CD4-positive, alpha-beta T cell treated with Interleukin-4 for 1 hour (primary cell): Measurements from ENCODE around the gene UMODL1.
"Not testable (repeated sequence)": the region's sequence is repeated elsewhere in the genome, so short reads cannot be mapped to it uniquely, and the experiment has no call there.

Experiments used
- DNase-seq, 2 donors: peaks; one replicate each; pipeline ENCODE4 v3.0.0-alpha.2; 2020 to 2022

Gene UMODL1

DNA sequence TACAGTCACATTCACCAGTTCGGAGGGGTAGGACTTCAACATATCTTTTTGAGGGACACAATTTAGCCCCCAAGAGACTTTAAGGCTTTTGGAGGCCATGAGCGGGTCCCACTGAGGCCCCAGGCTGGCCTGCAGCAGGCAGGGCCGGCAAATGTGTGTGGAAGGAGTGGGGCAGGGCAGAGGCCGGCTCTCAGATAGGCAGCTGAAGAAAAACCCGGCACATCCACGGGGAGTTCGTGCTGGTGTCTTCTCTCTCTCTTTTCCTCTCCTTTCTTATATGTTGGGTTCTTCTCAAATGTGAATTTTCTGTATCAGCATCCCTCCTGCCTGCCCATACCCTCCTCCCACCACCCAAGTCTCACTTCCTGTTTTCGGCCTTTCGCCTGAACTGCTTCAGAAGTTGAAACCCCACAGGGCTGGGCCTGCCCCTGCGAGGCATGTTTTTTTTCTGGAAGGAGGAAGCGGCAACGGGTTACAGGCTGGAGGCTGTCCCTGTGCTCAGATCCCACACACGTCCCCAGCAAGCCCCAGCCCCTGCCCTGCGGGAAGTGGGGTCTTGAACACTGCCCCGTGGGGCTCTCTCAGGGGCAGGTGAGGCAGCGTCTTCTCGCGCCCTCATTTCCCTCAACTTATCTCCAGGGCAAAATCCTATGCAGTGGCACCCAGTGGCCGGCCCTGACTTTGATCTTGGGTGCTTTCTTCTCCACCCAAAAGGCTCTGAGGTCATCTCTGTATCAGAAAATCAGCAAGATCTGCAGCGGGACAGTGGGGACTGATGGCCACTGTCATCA, 9.7 kb upstream of the UMODL1 start:
- peak; percentile 38 to 81 for DNase-seq

DNA sequence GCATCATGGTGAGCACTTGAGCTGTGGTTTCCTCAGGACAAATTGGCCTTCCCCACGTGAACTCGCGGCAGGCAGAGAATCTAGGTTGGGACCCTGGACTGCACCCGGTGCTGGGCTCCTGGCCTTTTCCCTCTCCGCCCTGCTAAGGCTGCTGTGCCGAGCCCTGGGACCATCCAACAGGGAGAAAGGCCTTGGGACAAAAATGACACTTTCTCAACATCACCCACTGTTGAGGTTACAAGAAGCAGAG, 9.2 kb upstream of the UMODL1 start:
- DNase-seq: no peak

DNA sequence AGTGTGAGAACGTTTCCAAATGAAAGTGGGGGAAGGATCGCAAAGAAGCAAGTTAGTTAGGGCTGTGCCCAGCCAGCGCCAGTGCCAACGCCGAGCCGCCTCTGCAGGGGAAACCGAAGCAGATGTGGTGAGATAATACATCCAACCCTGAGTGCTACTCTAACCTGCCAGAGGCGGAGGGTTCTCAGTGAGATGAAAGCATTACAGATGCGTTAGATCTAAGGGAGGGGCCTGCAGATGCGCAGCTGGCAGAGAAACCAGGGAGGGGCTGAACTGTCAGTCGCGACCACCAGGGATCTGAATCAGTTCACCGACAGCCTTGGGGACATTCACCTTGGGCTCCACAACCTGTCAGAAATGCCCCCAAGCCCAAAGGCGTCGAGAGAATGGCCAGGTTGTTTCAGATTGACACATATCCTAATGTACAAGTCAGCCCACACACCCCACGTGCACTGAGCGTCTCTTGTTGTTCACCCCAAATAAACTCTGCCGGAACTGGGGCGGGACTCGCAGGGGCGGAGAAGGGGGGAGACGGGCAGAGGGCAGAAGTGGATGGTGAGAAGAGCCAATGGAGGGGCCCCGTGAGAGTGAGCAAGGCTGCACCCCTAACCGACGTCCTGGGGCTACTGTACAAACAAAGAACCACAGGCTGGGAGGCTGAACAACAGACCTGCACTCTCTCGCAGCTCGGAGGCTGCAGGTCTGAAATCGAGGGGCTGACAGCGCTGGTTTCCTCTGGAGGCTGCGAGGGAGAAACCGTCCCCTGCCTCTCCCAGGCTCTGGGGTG, 8.7 kb upstream of the UMODL1 start:
- DNase-seq: peak; percentile 92 to 93

GRCh38 chr21:42063191-42063570, 7.9 kb upstream of the UMODL1 start:
- peak; percentile 28 to 45 for DNase-seq

GRCh38 chr21:42063571-42064521, 7.3 kb upstream of the UMODL1 start:
- DNase-seq: peak; percentile 58 to 70

DNA sequence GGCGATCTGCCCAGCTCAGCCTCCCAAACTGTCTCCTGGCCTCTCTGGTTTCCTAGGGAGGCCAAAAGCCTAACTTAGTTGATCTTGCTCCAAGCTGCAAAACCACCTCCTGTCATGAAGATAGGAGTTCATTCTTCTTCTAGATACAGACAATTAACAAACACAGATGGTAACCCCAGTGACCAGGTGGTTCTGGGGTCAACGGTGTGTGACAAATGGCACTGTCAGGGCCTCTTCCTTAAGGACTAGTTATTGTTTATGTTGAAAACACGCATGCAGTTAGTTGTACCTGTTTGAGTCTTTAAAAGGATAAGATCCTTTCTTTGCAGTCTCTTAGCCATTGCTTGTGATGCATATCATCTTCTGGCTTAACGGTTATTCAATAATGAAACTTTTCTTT, 4.6 kb upstream of the UMODL1 start:
- no peak for DNase-seq

DNA sequence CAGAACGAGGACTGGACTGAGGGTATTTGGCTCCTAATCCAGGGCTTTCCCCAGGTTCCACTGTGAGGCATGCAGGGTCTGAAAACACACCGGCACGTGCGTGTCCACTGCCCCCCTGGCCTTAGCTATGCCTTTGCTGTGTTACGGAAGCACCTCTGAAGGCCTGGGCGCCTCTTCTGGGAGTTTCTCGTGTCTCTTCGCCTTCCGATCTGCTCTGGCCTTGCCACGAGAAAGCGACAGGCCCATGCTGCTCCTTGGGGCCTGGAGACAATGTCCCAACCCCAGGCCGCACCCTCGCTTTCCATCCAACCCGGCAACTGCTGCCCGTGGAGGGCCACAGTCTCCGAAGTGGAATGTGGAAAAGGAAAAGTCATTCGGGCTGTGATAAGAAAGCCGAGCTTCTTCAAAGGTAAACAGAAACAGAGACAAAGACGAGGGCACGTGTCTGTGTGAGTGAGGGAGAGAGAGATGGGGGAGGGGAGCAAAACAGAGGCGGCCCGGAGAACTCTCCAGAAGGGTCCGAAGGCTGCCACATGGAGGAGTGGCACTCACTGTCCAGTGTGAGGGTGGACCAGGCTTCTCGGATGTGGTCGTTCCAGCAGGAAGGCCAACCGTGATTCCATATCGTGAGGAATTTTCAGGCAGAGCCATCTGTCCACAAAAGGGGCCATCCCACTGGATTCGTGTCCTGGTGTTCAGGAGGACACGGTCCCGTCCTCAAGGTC, 3.4 kb upstream of the UMODL1 start:
- no peak for DNase-seq

DNA sequence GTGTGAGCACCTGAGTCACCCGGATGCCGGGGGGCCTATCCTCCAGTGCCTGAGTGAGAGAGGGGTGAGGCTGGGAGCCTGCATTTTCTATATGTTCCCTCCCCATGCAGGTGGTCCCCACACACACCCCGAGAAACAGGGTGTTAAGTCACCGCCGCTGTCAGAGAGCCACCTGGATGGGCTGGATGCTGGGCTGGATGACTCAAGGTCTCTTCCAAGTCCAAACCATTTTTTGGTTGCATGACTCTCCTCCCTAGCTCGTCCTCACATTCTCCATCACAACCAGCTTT, 2.9 kb upstream of the UMODL1 start:
- DNase-seq: no peak

- DNase-seq: no peak
Measured at GRCh38 chr21:42068592-42068991, 2.5 kb upstream of the UMODL1 start.

GRCh38 chr21:42069327-42069726, 1.8 kb upstream of the UMODL1 start:
- DNase-seq: peak in 1 of 2 donors; percentile 9

DNA sequence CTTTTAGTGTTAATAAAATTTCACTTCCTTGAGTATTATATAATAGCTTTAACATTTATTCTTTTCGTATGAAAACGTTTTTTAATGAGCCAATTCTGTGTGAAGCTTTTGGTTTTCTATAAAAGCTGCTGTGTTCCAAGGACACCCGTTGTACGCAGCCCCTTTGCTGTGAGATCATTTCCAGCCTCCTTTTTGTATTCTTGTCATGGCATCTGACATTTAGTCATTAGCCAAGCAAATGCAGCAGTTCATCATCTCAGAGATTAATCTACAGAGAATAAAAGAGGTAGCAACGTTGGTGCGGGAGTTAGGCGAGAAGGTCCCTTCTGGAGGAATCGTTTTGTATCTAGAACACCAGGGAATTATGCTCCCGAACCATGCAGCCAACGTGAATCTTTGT, 1.3 kb upstream of the UMODL1 start:
- DNase-seq: no peak

DNA sequence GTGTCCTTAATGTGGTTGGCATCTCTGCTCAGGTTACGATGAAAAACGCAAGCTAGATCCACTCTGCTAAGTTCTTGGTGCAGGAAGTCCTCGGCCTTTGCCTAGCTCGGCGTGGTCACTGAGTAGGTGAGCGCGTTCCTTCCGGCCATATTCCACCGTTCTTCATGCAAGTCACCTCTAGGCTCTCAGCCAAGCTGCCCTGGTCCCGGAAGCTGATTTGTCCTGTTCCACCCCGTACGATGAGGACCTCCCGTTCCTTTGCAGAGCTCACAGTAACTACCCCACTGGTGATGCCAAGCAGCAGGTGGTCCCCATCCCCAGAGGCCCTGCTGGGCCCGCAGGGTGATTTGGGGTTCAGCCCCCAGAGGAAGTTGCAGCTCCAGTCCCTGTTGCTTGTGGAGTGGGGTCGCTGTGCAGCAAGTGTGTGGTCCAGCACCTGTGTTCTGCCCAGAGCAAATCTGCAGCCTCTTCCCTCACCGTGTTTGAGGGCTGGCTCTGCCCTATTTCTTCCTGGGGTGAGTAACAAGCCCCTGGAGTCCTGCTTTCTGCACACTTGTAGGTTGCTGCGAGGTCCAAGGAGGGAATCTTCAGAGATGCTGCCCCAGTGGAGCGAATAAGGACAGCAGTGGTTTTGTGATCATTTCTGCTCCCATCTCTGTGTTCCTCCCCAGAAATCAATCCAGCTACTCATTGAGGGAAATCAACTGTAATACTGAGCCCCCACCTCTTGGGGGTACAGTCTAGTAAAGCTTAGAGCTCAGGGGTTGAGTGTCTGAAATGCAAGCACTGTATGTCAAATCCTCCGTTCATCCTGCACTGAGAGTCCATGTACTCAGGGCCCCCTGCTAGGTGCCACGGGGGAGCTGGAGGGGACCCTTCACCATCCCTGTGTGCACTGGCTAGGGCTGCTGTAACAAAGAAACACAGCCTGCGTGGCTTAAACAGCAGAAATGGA, 2.3 kb downstream of the UMODL1 start:
- no peak for DNase-seq

- no peak for DNase-seq
Measured at GRCh38 chr21:42075686-42076471, 4.8 kb downstream of the UMODL1 start.

GRCh38 chr21:42077685-42078238, 6.6 kb downstream of the UMODL1 start:
- peak in 1 of 2 donors; percentile 17 for DNase-seq

DNA sequence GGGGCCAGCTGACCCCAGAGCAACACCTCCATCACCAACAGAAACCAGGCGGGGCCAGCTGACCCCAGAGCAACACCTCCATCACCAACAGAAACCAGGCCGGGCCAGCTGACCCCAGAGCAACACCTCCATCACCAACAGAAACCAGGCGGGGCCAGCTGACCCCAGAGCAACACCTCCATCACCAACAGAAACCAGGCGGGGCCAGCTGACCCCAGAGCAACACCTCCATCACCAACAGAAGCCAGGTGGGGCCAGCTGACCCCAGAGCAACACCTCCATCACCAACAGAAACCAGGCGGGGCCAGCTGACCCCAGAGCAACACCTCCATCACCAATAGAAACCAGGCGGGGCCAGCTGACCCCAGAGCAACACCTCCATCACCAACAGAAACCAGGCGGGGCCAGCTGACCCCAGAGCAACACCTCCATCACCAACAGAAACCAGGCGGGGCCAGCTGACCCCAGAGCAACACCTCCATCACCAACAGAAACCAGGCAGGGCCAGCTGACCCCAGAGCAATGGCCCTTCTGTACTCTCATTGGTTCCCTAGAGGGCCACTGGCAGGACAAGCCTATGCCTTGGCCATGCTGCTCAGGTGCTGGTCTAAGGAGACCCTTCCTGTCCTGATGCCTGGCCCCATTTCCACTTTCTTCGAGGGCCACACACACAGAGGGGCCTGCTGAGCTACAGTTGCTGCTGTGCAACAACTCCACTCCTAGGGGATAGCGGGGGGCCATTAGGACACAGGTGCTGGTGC, 7.3 kb downstream of the UMODL1 start:
- not testable (repeated sequence) for DNase-seq

GRCh38 chr21:42079008-42079938, 8.2 kb downstream of the UMODL1 start:
- DNase-seq: no peak

DNA sequence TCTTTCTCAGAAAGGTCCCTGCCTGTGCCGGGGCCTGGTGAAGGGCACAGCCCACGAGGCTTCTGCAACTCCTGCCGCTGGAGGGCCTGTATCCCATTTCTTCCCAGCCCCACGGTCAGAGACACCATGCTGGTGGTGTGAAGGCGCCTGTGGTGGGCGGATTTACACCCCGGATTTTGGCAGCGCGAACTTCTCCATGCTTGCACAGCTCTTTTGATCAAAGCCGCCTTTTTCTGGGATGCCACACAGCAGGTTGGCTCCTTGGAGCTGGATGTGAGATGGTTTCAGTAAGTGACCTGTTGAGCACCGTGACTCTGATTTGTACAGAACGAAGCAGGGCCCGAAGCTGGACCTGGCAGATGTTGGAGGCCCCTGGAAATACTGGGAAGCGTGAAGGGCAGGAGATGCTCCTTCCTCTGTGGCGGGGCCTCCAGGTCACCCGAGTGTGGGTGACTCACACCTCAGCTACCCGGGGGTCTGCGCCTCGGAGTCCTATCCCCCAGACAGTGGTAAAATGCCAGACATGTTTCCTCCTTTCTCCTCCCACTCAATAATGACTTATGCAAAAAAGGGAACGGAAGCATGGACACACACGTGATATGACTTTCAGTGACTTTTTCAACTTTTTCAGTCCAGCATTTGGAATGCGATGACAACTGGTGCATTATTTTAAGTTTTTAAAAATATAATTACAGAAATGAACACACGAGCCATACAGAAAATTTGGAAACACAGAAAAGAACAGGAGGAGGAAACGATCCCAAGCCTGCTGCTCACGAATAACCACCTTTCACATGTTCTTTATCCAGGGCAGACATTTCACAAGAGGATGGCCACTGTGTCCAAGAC, 9.0 kb downstream of the UMODL1 start:
- no peak for DNase-seq

GRCh38 chr21:42080788-42081083, 9.6 kb downstream of the UMODL1 start:
- DNase-seq: peak in 1 of 2 donors; percentile 42
